Peyer's patch (tissue), 4 donors: ENCODE data around the gene AKAP6. TPM values are rescaled to one million over a fixed set of nuclear protein-coding genes. Genes with fewer than 3 reads are reported as not detected.

ENCODE experiments used
- DNase-seq, 3 donors: peaks; one replicate each; pipeline ENCODE4 v3.0.0-alpha.2; 2017 to 2019
- H3K27ac ChIP-seq, 4 donors: fragments of 200-600 bp; sonication (generic); one replicate each; pipeline ENCODE4 v1.5.1; 2016 to 2019
- H3K27me3 ChIP-seq, 2 donors: fragments of 200-600 bp; sonication (generic); one replicate each; pipeline ENCODE4 v1.5.1; 2019
- H3K36me3 ChIP-seq, 3 donors: fragments of 200-600 bp; sonication (generic); one replicate each; pipeline ENCODE4 v1.5.1; 2016 to 2019
- H3K4me1 ChIP-seq, 4 donors: fragments of 200-600 bp; sonication (generic); one replicate each; pipeline ENCODE4 v1.5.1; 2016 to 2019
- H3K4me3 ChIP-seq, 4 donors: fragments of 200-600 bp; sonication (generic); 1 replicate in 3 of 4; 2 replicates in 1 of 4; pipeline ENCODE4 v1.5.1; 2016 to 2019; ENCODE audit warnings: mild to moderate bottlenecking in 1 of 4
- H3K9me3 ChIP-seq, 4 donors: fragments of 200-600 bp; sonication (generic); one replicate each; pipeline ENCODE4 v1.5.1; 2016 to 2019; ENCODE audit warnings: mild to moderate bottlenecking in 1 of 4
- CTCF ChIP-seq, 6 experiments: fragments of 450-650 bp in 4 of 6; fragments of 200-600 bp in 2 of 6; sonication (generic) in 1 of 6; IDR thresholded peaks; one replicate each; pipeline ENCODE4 v1.5.1; 2017 to 2019; ENCODE audit warnings: antibody characterized with exemption in 6 of 6, mild to moderate bottlenecking in 3 of 6, moderate library complexity in 1 of 6
- POLR2A ChIP-seq, 2 donors: fragments of 450-650 bp; IDR thresholded peaks; one replicate each; pipeline ENCODE4 v1.5.1; 2017; ENCODE audit warnings: antibody characterized with exemption in 2 of 2, mild to moderate bottlenecking in 2 of 2, moderate library complexity in 2 of 2
- total RNA-seq, 4 donors: library from RNA; depleted of rRNA; stranded (reverse); fragments of >200 nt; gene quantifications; one replicate each; pipeline ENCODE4 v1.1.0, GENCODE V29; 2016

AKAP6 gene
- total RNA-seq, 4 donors from 2014 or later: 7.6 to 21.5 (median 12.2) TPM

GRCh38 chr14:32679927-32680612, 351.0 kb downstream of the AKAP6 start:
- no peaks in the 10 kb centered on the region for H3K4me1 ChIP-seq
- H3K4me3 ChIP-seq: no peak overlapping the region
- no peak for DNase-seq
- H3K27me3 ChIP-seq: no peaks in the 10 kb centered on the region
- H3K36me3 ChIP-seq: no peaks in the 10 kb centered on the region
- no peak overlapping the region for H3K27ac ChIP-seq
- no peak for TF ChIP-seq CTCF (IDR thresholded peaks at IDR 0.05)
- TF ChIP-seq POLR2A (IDR thresholded peaks at IDR 0.05): no peak
- H3K9me3 ChIP-seq: no peaks in the 10 kb centered on the region

GRCh38 chr14:32681598-32681997, 352.5 kb downstream of the AKAP6 start:
- Histone ChIP-seq H3K27me3 (no peaks in the 10 kb centered on the region), H3K27ac (no peak overlapping the region), H3K4me1 (no peaks in the 10 kb centered on the region), H3K36me3 (no peaks in the 10 kb centered on the region), H3K4me3 (no peak overlapping the region), H3K9me3 (no peaks in the 10 kb centered on the region)
- TF ChIP-seq CTCF (IDR thresholded peaks at IDR 0.05): no peak
- no peak for TF ChIP-seq POLR2A (IDR thresholded peaks at IDR 0.05)
- DNase-seq: no peak

GRCh38 chr14:32682214-32682613, 353.1 kb downstream of the AKAP6 start:
- Histone ChIP-seq H3K27me3 (no peaks in the 10 kb centered on the region), H3K27ac (no peak overlapping the region), H3K9me3 (no peaks in the 10 kb centered on the region), H3K4me1 (no peaks in the 10 kb centered on the region), H3K4me3 (no peak overlapping the region), H3K36me3 (no peaks in the 10 kb centered on the region)
- no peak for DNase-seq
- TF ChIP-seq POLR2A (IDR thresholded peaks at IDR 0.05) (no peak), CTCF (IDR thresholded peaks at IDR 0.05) (no peak)

- H3K9me3 ChIP-seq: no peaks in the 10 kb centered on the region
- no peaks in the 10 kb centered on the region for H3K36me3 ChIP-seq
- no peak overlapping the region for H3K4me3 ChIP-seq
- TF ChIP-seq CTCF (IDR thresholded peaks at IDR 0.05): no peak
- no peak for TF ChIP-seq POLR2A (IDR thresholded peaks at IDR 0.05)
- H3K4me1 ChIP-seq: no peaks in the 10 kb centered on the region
- no peak overlapping the region for H3K27ac ChIP-seq
- no peak for DNase-seq
- H3K27me3 ChIP-seq: no peaks in the 10 kb centered on the region
Measured at GRCh38 chr14:32683679-32684078, 354.6 kb downstream of the AKAP6 start.

GRCh38 chr14:32688941-32689340, 359.8 kb downstream of the AKAP6 start:
- Histone ChIP-seq H3K9me3 (no peaks in the 10 kb centered on the region), H3K4me3 (no peak overlapping the region), H3K27me3 (no peaks in the 10 kb centered on the region), H3K36me3 (no peaks in the 10 kb centered on the region), H3K27ac (no peak overlapping the region), H3K4me1 (no peaks in the 10 kb centered on the region)
- DNase-seq: no peak
- TF ChIP-seq CTCF (IDR thresholded peaks at IDR 0.05) (no peak), POLR2A (IDR thresholded peaks at IDR 0.05) (no peak)

GRCh38 chr14:32692441-32692840, 363.3 kb downstream of the AKAP6 start:
- Histone ChIP-seq H3K4me1 (no peaks in the 10 kb centered on the region), H3K27ac (no peak overlapping the region), H3K9me3 (no peaks in the 10 kb centered on the region), H3K4me3 (no peak overlapping the region), H3K27me3 (no peaks in the 10 kb centered on the region), H3K36me3 (no peaks in the 10 kb centered on the region)
- no peak for TF ChIP-seq CTCF (IDR thresholded peaks at IDR 0.05)
- TF ChIP-seq POLR2A (IDR thresholded peaks at IDR 0.05): no peak
- DNase-seq: no peak
